ENCODE measurements around the gene CST2.

CST2 gene

DNA sequence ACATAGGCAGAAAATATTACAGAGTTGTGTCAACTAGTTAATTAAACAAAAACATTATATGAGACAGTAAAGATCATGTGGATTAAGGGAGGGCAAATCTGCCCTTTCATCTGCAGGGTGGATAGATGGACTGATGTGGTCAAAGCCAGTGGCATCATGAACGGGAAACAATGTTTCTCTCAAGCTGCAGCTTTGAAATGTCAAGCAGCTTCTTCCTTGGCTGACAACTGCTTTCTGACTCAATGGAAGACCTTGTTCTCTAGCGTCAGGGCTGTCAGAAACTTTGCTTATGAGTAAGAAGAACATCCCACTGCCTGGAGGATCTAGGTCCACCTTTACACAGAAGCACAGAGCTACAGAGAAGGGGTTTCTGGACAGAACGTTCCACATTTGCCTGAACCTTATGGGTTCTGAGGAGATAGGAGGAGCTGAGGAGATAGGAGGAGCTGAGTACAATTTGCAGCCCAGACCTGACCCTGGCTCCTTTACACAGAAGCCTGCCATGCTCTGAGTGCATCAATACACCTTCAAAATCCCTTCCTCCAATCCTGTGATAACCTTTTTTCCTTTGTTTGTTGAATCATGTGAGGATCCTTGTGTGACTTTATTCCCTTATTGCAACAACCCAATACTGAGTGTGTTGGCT, 47.0 kb upstream of the CST2 start:
- DNase-seq (ENCODE audit: low read depth in 1 of 2, low spot score in 1 of 2), result no peak
- TF ChIP-seq, protein P1, sequence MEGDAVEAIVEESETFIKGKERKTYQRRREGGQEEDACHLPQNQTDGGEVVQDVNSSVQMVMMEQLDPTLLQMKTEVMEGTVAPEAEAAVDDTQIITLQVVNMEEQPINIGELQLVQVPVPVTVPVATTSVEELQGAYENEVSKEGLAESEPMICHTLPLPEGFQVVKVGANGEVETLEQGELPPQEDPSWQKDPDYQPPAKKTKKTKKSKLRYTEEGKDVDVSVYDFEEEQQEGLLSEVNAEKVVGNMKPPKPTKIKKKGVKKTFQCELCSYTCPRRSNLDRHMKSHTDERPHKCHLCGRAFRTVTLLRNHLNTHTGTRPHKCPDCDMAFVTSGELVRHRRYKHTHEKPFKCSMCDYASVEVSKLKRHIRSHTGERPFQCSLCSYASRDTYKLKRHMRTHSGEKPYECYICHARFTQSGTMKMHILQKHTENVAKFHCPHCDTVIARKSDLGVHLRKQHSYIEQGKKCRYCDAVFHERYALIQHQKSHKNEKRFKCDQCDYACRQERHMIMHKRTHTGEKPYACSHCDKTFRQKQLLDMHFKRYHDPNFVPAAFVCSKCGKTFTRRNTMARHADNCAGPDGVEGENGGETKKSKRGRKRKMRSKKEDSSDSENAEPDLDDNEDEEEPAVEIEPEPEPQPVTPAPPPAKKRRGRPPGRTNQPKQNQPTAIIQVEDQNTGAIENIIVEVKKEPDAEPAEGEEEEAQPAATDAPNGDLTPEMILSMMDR (IDR thresholded peaks at IDR 0.05; ENCODE audit: insufficient read depth, low read length), result no peak
- TF ChIP-seq SPI1 (IDR thresholded peaks at IDR 0.05; ENCODE audit: borderline replicate concordance, low read depth) (no peak), POLR2AphosphoS5 (IDR thresholded peaks at IDR 0.05; ENCODE audit: low read depth) (no peak), GABPA (IDR thresholded peaks at IDR 0.05; ENCODE audit: low read depth) (no peak)
- TF ChIP-seq, protein P2, sequence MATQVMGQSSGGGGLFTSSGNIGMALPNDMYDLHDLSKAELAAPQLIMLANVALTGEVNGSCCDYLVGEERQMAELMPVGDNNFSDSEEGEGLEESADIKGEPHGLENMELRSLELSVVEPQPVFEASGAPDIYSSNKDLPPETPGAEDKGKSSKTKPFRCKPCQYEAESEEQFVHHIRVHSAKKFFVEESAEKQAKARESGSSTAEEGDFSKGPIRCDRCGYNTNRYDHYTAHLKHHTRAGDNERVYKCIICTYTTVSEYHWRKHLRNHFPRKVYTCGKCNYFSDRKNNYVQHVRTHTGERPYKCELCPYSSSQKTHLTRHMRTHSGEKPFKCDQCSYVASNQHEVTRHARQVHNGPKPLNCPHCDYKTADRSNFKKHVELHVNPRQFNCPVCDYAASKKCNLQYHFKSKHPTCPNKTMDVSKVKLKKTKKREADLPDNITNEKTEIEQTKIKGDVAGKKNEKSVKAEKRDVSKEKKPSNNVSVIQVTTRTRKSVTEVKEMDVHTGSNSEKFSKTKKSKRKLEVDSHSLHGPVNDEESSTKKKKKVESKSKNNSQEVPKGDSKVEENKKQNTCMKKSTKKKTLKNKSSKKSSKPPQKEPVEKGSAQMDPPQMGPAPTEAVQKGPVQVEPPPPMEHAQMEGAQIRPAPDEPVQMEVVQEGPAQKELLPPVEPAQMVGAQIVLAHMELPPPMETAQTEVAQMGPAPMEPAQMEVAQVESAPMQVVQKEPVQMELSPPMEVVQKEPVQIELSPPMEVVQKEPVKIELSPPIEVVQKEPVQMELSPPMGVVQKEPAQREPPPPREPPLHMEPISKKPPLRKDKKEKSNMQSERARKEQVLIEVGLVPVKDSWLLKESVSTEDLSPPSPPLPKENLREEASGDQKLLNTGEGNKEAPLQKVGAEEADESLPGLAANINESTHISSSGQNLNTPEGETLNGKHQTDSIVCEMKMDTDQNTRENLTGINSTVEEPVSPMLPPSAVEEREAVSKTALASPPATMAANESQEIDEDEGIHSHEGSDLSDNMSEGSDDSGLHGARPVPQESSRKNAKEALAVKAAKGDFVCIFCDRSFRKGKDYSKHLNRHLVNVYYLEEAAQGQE (IDR thresholded peaks at IDR 0.05; ENCODE audit: insufficient replicate concordance, low read depth), result no peak
- H3K27ac ChIP-seq (replicated peaks), result no peak overlapping the region
- H3K27me3 ChIP-seq (ENCODE audit: insufficient read depth, poor library complexity, severe bottlenecking), result peaks cover 2% of the 10 kb centered on the region
- no peak overlapping the region for H3K4me3 ChIP-seq (replicated peaks; ENCODE audit: insufficient read depth, low read length)

DNA sequence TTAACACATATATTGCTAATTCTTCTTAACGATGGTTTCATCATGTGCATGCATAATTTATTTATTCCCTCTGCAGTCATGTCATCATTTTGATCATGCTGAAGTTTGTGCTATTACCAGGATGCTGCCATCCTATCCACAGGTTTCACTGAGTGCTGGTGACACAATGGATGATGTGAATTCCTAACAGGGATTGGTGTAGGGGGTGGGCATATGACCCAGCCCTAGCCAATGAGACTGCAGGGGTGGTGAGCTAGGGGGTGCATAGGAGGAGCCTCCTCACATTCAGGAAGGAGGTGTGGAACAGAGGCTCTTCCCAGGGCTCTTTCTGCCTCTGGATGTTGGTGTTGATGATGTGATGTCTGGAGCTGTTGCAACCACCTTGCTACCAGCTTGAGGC, 45.5 kb upstream of the CST2 start:
- TF ChIP-seq, protein P1 (IDR thresholded peaks at IDR 0.05; ENCODE audit: insufficient read depth, low read length), result no peak
- no peak for TF ChIP-seq GABPA (IDR thresholded peaks at IDR 0.05; ENCODE audit: low read depth)
- no peak for TF ChIP-seq SPI1 (IDR thresholded peaks at IDR 0.05; ENCODE audit: borderline replicate concordance, low read depth)
- TF ChIP-seq, protein P2 (IDR thresholded peaks at IDR 0.05; ENCODE audit: insufficient replicate concordance, low read depth), result no peak
- no peak for TF ChIP-seq POLR2AphosphoS5 (IDR thresholded peaks at IDR 0.05; ENCODE audit: low read depth)
- Histone ChIP-seq H3K4me3 (replicated peaks; ENCODE audit: insufficient read depth, low read length) (no peak overlapping the region), H3K27ac (replicated peaks) (no peak overlapping the region), H3K27me3 (ENCODE audit: insufficient read depth, poor library complexity, severe bottlenecking) (peaks cover 2% of the 10 kb centered on the region)
- DNase-seq (ENCODE audit: low read depth in 1 of 2, low spot score in 1 of 2), result no peak

DNA sequence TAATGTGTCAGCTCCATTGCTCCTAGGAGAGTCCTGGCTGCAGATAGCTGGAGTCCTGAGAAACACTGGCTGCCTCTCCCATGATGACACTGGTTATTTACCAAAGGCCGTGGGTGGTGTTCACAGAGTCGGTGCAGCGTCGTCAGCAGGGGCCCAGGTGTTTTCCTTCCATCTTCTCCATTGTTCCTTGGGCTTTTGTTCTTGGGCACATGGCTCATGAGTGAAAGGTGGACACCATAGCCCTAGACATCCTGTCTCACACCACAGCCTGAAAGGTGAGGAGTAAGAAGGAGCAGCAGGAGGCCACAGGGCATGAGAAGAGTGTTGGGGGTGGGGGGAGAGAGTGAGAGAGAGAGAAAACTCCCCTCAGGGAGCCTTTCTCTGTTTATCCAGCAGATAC, 43.9 kb upstream of the CST2 start:
- no peak for DNase-seq (ENCODE audit: low read depth in 1 of 2, low spot score in 1 of 2)
- TF ChIP-seq POLR2AphosphoS5 (IDR thresholded peaks at IDR 0.05; ENCODE audit: low read depth) (no peak), GABPA (IDR thresholded peaks at IDR 0.05; ENCODE audit: low read depth) (no peak), SPI1 (IDR thresholded peaks at IDR 0.05; ENCODE audit: borderline replicate concordance, low read depth) (no peak)
- TF ChIP-seq, protein P2 (IDR thresholded peaks at IDR 0.05; ENCODE audit: insufficient replicate concordance, low read depth), result no peak
- TF ChIP-seq, protein P1 (IDR thresholded peaks at IDR 0.05; ENCODE audit: insufficient read depth, low read length), result no peak
- H3K27ac ChIP-seq (replicated peaks), result no peak overlapping the region

More for the DNA sequence above, 43.9 kb upstream of the CST2 start:
- H3K27me3 ChIP-seq (ENCODE audit: insufficient read depth, poor library complexity, severe bottlenecking), result peaks cover 2% of the 10 kb centered on the region
- H3K4me3 ChIP-seq (replicated peaks; ENCODE audit: insufficient read depth, low read length), result no peak overlapping the region
